Measurements from ENCODE around the gene CRYGA. TPM values are rescaled to one million over a fixed set of nuclear protein-coding genes. Genes with fewer than 3 reads are reported as not detected.
A peak's percentile ranks its signal among the peaks of the same experiment; 100 is the strongest.

Gene CRYGA
- total RNA-seq, 1 experiment from 2014 or later, result not detected

- no peaks in the 10 kb centered on the region for H3K9me3 Mint-ChIP-seq
- ChIA-PET POLR2A (no interaction called here), CTCF (interaction anchor here (1.2 to 3.2 kb wide), 4 partner anchors 7 to 94 kb away, joined by 3 to 22 read pairs (median 9); partner anchors contain the start of gene IDH1)
- H3K4me1 Mint-ChIP-seq, result peaks cover 60% of the 10 kb centered on the region
- ATAC-seq (no peak), DNase-seq (ENCODE audit: low spot score) (no peak)
- no peaks in the 10 kb centered on the region for H3K36me3 Mint-ChIP-seq
- H3K27me3 Mint-ChIP-seq (ENCODE audit: low read depth), result no peaks in the 10 kb centered on the region
- H3K4me3 Mint-ChIP-seq, result 0 out of 2 replicates have a peak overlapping the region, but pooled peaks have one; percentile 67
- no peak overlapping the region; the same call in 1 of the 2 replicates for H3K27ac Mint-ChIP-seq
- no peak for TF ChIP-seq SP1 (CRISPR knock-in tag; conservative IDR thresholded peaks at IDR 0.05)
- TF ChIP-seq, protein P1, sequence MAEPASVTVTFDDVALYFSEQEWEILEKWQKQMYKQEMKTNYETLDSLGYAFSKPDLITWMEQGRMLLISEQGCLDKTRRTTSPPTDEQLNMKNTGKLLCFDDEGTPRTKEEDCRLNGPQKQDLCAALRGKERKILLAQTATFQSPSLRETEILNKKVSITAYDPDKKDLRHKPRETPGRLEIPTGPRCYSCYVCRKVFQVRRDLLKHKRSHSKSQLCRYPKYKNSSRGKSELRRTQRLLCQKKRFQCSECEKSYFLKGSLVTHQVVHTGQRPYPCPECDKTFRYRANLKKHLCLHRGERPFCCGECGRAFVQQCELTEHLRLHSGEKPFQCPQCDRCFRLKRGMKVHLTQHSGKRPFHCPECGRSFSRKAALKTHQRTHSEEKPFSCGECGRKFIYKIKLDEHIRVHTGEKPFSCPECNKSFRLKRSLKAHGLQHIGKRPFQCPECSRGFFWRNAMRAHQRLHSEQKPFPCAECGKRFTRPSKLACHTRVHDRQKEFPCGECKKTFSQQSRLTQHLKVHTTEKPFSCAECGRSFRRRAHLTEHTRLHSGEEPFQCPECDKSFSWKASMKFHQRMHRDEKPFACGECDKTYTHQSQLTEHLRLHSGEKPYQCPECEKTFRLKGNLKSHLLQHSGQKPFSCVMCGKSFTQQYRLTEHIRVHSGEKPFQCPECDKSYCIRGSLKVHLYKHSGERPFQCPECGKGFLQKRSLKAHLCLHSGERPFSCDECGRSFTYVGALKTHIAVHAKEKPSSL (CRISPR knock-in tag; conservative IDR thresholded peaks at IDR 0.05), result no peak
- TF ChIP-seq, protein P2, sequence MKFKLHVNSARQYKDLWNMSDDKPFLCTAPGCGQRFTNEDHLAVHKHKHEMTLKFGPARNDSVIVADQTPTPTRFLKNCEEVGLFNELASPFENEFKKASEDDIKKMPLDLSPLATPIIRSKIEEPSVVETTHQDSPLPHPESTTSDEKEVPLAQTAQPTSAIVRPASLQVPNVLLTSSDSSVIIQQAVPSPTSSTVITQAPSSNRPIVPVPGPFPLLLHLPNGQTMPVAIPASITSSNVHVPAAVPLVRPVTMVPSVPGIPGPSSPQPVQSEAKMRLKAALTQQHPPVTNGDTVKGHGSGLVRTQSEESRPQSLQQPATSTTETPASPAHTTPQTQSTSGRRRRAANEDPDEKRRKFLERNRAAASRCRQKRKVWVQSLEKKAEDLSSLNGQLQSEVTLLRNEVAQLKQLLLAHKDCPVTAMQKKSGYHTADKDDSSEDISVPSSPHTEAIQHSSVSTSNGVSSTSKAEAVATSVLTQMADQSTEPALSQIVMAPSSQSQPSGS (CRISPR knock-in tag; IDR thresholded peaks at IDR 0.05; ENCODE audit: borderline replicate concordance, low read depth), result no peak
- no peak for TF ChIP-seq SMAD3 (CRISPR knock-in tag; IDR thresholded peaks at IDR 0.05; ENCODE audit: borderline replicate concordance)
- no peak for TF ChIP-seq ELF4 (CRISPR knock-in tag; IDR thresholded peaks at IDR 0.05; ENCODE audit: low read depth)
- no peak for TF ChIP-seq NFYB (CRISPR knock-in tag; conservative IDR thresholded peaks at IDR 0.05; ENCODE audit: low read depth)
- no peak for TF ChIP-seq FOXJ3 (CRISPR knock-in tag; IDR thresholded peaks at IDR 0.05; ENCODE audit: borderline replicate concordance)
- TF ChIP-seq MLX (CRISPR knock-in tag; IDR thresholded peaks at IDR 0.05), result no peak
These were observed 19.4 kb upstream of the CRYGA start for GRCh38 chr2:208182835-208183234.

- ChIA-PET CTCF (interaction anchor here (1.4 kb wide), 1 partner anchor 77 kb away, joined by 5 read pairs; no protein-coding TSS in a partner anchor), POLR2A (no interaction called here)
- no peaks in the 10 kb centered on the region for H3K27me3 Mint-ChIP-seq (ENCODE audit: low read depth)
- DNase-seq (ENCODE audit: low spot score), result peak; percentile 24
- no peaks in the 10 kb centered on the region for H3K36me3 Mint-ChIP-seq
- no peak overlapping the region for H3K4me3 Mint-ChIP-seq
- peak; percentile 25 for ATAC-seq
- H3K27ac Mint-ChIP-seq, result no peak overlapping the region
- no peaks in the 10 kb centered on the region for H3K9me3 Mint-ChIP-seq
- TF ChIP-seq, protein P3, sequence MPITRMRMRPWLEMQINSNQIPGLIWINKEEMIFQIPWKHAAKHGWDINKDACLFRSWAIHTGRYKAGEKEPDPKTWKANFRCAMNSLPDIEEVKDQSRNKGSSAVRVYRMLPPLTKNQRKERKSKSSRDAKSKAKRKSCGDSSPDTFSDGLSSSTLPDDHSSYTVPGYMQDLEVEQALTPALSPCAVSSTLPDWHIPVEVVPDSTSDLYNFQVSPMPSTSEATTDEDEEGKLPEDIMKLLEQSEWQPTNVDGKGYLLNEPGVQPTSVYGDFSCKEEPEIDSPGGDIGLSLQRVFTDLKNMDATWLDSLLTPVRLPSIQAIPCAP (CRISPR knock-in tag; IDR thresholded peaks at IDR 0.05), result no peak
- no peak for TF ChIP-seq ZNF138 (CRISPR knock-in tag; conservative IDR thresholded peaks at IDR 0.05)
- TF ChIP-seq ZBTB21 (CRISPR knock-in tag; IDR thresholded peaks at IDR 0.05; ENCODE audit: borderline replicate concordance), result no peak
- TF ChIP-seq, protein P4, sequence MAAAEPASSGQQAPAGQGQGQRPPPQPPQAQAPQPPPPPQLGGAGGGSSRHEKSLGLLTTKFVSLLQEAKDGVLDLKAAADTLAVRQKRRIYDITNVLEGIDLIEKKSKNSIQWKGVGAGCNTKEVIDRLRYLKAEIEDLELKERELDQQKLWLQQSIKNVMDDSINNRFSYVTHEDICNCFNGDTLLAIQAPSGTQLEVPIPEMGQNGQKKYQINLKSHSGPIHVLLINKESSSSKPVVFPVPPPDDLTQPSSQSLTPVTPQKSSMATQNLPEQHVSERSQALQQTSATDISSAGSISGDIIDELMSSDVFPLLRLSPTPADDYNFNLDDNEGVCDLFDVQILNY (CRISPR knock-in tag; IDR thresholded peaks at IDR 0.05), result no peak
- no peak for TF ChIP-seq TCF7 (CRISPR knock-in tag; IDR thresholded peaks at IDR 0.05; ENCODE audit: low read depth)
- no peak for TF ChIP-seq ERG (CRISPR knock-in tag; IDR thresholded peaks at IDR 0.05)
- no peak for TF ChIP-seq KAT7 (CRISPR knock-in tag; IDR thresholded peaks at IDR 0.05; ENCODE audit: borderline replicate concordance)
- no peak for TF ChIP-seq FOXP4 (CRISPR knock-in tag; IDR thresholded peaks at IDR 0.05)
- TF ChIP-seq EMX1 (CRISPR knock-in tag; IDR thresholded peaks at IDR 0.05), result no peak
- TF ChIP-seq AR (CRISPR knock-in tag; IDR thresholded peaks at IDR 0.05), result no peak
- H3K4me1 Mint-ChIP-seq, result peaks cover 33% of the 10 kb centered on the region
These were observed 15.7 kb upstream of the CRYGA start for GRCh38 chr2:208179028-208179609.
